AG09309 (cell line): ENCODE measurements around the gene MVP.
"Not testable (repeated sequence)": the region's sequence is repeated elsewhere in the genome, so short reads cannot be mapped to it uniquely, and the experiment has no call there.

Experiments used
- DNase-seq: peaks from one replicate; pipeline ENCODE4 v3.0.0-alpha.2; 2010; ENCODE audit warnings: low read depth
- H3K4me3 ChIP-seq: 2 replicates; pipeline ENCODE4 v1.5.1; 2011; ENCODE audit warnings: mild to moderate bottlenecking, low read depth, low read length, moderate library complexity; ENCODE audit not compliant: control insufficient read depth
- TF ChIP-seq, protein P1 (sequence below): IDR thresholded peaks from 2 replicates; pipeline ENCODE4 v1.5.1; 2011; ENCODE audit warnings: mild to moderate bottlenecking, low read depth, low read length, inconsistent platforms; ENCODE audit not compliant: insufficient read depth, control insufficient read depth; ENCODE audit errors: missing control alignments

The MVP gene

DNA sequence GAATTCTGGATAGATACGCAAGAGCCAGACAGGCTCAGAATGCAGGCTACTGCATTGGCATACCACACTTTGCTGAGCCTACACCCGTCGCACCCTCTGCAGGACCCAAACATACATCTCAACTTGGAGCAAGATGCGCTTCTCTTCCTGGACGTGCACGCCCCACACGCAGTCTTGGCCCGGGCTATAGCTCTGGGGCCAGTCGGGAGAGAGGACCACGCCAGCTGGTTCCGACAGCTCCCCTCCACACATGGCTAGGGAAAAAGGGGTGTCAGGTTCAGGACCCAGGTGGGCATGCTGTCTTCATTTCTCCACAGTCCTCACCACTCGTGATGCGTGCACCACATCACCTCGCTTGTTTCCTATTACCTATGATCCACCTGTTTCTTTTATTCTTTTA lies 57.9 kb downstream of the MVP start:
- H3K4me3 ChIP-seq: no peak overlapping the region
- DNase-seq: no peak
- TF ChIP-seq, protein P1, sequence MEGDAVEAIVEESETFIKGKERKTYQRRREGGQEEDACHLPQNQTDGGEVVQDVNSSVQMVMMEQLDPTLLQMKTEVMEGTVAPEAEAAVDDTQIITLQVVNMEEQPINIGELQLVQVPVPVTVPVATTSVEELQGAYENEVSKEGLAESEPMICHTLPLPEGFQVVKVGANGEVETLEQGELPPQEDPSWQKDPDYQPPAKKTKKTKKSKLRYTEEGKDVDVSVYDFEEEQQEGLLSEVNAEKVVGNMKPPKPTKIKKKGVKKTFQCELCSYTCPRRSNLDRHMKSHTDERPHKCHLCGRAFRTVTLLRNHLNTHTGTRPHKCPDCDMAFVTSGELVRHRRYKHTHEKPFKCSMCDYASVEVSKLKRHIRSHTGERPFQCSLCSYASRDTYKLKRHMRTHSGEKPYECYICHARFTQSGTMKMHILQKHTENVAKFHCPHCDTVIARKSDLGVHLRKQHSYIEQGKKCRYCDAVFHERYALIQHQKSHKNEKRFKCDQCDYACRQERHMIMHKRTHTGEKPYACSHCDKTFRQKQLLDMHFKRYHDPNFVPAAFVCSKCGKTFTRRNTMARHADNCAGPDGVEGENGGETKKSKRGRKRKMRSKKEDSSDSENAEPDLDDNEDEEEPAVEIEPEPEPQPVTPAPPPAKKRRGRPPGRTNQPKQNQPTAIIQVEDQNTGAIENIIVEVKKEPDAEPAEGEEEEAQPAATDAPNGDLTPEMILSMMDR: no peak

DNA sequence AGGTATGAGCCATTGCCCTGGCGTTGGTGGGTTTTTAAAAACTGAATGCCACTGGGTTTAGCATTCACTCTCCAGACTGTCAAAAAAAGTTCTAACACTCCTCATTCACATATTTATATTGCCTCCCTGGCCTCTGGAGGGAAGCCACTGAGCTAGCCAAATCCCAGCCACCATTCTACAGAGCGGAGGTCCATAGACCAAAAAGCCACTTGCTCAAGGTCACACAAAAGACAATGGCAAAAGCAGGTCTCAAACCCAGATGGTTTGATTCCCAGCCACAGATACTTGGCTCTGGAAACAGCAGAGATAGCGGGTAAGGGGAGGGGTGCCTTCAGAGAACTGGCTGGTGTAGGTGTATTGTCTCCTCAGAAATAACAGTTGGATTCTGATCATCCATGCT lies 60.8 kb downstream of the MVP start:
- TF ChIP-seq, protein P1: no peak
- DNase-seq: no peak
- H3K4me3 ChIP-seq: no peak overlapping the region

DNA sequence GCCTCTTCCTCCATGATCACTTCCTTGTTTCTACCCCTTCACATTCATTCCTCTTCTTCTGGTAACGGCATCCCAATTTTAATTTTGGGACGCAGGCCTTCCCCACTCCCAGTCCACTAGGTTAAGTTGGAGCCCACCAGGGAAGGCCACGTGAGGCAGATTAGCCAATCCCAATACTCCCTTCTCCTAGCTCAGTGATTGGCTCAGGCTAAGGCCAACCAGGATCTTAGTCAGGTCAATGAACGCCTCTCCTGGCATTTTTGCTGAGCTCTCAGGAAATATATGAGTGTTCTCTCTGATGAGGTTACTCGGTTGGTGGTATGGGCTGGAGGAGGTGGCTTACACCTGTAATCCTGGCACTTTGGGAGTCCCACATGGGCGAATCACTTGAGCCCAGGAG lies 63.7 kb downstream of the MVP start:
- no peak for DNase-seq
- TF ChIP-seq, protein P1: no peak
- no peak overlapping the region for H3K4me3 ChIP-seq

DNA sequence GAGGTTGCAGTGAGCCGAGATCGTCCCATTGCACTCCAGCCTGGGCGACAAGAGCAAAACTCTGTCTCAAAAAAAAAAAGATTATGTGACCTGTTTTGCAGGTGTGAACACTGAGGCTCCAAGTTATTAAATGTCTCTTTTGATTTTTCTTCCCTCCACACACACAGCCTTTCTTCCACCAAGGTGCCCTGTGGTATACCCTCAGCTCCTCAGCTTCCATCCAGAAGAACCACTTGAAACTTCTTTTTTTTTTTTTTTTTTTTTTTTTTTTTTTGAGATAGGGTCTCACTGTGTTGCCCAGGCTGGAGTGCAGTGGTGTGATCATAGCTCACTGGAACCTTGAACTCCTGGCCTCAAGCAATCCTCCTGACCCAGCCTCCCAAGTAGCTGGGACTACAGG lies 69.1 kb downstream of the MVP start:
- not testable (repeated sequence) for H3K4me3 ChIP-seq, DNase-seq

DNA sequence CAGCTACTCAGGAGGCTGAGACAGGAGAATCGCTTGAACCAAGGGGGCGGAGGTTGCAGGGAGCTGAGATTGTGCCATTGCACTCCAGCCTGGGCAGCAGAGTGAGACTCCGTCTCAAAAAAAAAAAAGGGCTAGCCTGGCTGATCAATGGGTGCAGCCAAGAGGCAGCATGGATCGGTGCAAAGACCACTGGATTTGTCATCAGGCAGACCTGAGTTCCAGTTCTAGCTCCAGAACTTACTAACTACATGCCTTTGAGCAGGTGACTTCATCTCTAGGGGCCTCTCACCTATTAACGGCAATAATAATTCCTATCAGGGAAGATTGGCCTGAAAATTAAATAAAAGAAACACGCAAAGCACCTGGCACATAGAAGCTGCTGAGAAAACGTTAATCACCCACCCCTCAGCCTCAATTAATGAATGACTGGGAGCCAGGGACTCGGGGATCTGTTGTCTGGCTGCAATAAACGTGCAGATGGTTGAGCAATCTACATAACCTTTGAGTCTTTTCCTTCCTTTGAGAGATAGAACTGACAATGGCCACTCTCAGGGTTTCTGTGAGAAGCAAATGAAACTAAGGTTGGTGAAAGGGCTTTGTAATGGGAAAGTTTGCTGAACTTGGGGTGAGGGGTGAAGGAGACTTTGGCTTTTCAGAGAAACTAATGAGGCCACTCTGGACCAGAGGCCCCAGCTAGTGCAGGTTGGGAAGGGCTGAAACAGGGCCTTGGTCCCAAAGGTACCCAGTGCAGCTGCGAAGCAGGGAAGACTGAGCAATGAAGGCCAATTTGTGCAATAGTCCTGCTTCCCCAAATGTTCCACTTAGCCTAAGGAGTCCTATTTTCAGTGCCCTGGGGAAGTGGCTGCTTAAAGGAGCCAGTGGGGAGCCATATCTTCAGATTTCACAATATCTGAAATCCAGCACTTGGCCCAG lies 71.5 kb downstream of the MVP start:
- TF ChIP-seq, protein P1: no peak
- no peak overlapping the region for H3K4me3 ChIP-seq
- DNase-seq: no peak

DNA sequence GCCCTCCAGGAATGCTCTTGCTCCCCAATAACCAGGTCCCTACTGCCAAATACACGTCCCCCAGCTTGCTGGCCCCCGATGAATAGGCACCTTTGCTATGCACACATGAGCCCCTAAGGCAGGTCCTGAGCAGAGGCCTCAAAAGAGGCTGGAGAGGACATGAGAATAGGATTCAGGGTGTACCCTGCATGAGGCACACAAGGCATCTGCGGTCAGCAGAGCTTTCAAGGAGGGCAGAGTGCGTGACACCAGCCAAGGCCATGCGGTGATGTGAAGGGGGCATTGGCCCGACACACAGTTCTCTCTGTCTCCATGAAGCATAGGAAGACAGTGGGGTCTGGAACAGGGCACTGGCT lies 72.2 kb downstream of the MVP start:
- no peak overlapping the region for H3K4me3 ChIP-seq
- TF ChIP-seq, protein P1: no peak
- no peak for DNase-seq

DNA sequence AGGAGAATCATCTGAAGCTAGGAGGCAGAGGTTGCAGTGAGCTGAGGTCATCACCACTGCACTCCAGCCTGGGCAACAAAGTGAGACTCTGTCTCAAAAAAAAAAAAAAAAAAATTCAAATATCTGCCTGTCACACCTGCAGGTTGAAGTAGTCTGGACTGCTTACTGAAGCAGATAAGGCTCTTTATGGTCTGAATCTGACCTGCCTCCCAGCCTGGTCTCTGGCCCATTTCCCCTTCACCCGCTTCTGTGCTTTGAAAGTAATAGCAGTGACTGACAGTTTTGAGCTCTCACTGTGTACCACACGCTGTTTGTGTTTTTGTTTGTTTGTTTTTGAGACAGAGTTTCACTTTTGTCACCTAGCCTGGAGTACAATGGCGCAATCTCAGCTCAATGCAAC lies 73.3 kb downstream of the MVP start:
- TF ChIP-seq, protein P1: no peak
- no peak for DNase-seq

More for the DNA sequence above, 73.3 kb downstream of the MVP start:
- no peak overlapping the region for H3K4me3 ChIP-seq
